EL (cell line): ENCODE measurements around the gene SYNPR.
"Not testable (repeated sequence)": the region's sequence is repeated elsewhere in the genome, so short reads cannot be mapped to it uniquely, and the experiment has no call there.

Source experiments
- DNase-seq: peaks from one replicate; pipeline ENCODE4 v3.0.0-alpha.2; 2016

Gene SYNPR

GRCh38 chr3:63642488-63642887 lies 364.4 kb downstream of the SYNPR start:
- no peak for DNase-seq

GRCh38 chr3:63644212-63644797 lies 366.2 kb downstream of the SYNPR start:
- DNase-seq: no peak

- not testable (repeated sequence) for DNase-seq
These were observed 367.0 kb downstream of the SYNPR start for GRCh38 chr3:63644928-63645781.

- no peak for DNase-seq
These were observed 374.1 kb downstream of the SYNPR start, which contains the start of gene SNTN for GRCh38 chr3:63652066-63652725. TSS of gene SNTN (plus strand) at chr3:63652675. CDS start at chr3:63652688, 13 bp downstream.

GRCh38 chr3:63654211-63654610 lies 376.1 kb downstream of the SYNPR start:
- no peak for DNase-seq

- peak; percentile 13 for DNase-seq
These were observed 376.8 kb downstream of the SYNPR start for GRCh38 chr3:63654931-63655330.

GRCh38 chr3:63655519-63655918 lies 377.4 kb downstream of the SYNPR start:
- DNase-seq: peak; percentile 90

- DNase-seq: peak; percentile 82
These were observed 378.7 kb downstream of the SYNPR start for GRCh38 chr3:63656786-63657185.

GRCh38 chr3:63661242-63661641 lies 383.1 kb downstream of the SYNPR start:
- DNase-seq: peak; percentile 13

GRCh38 chr3:63662011-63662410 lies 383.9 kb downstream of the SYNPR start:
- DNase-seq: no peak

- peak; percentile 19 for DNase-seq
These were observed 384.4 kb downstream of the SYNPR start for GRCh38 chr3:63662500-63662899.
